A549 (cell line): ENCODE results near the gene CD163. TPM values are rescaled to one million over a fixed set of nuclear protein-coding genes. Genes with fewer than 3 reads are reported as not detected.

Experiments used
- ATAC-seq, 2 experiments: fragments of 200-7000 bp in 1 of 2; fragments of >200 bp in 1 of 2; cut with Nextera tagmentation in 1 of 2; cut with Tn5 transposase in 1 of 2; 3 replicates each; pipeline versions ENCODE4 v1.8.0 to v1.9.1; 2018 to 2020; ENCODE audit warnings: mild to moderate bottlenecking in 1 of 2, moderate library complexity in 1 of 2
- CTCF ChIA-PET: fragments of 300-600 bp; sonication (Branson Sonifier 250); formaldehyde crosslinking; extraction: SDS; loops from one replicate; lab custom pipeline; 2021; ENCODE audit warnings: antibody characterized with exemption, inconsistent platforms; lab: Yijun Ruan, JAX
- POLR2A ChIA-PET: fragments of 350-600 bp; formaldehyde crosslinking; extraction: SDS; loops from one replicate; lab custom pipeline; 2021; ENCODE audit warnings: antibody characterized with exemption, inconsistent platforms; lab: Yijun Ruan, JAX
- DNase-seq, 2 experiments: peaks; one replicate each; pipeline versions ENCODE4 v3.0.0 to v3.0.0-alpha.2; 2011 to 2016; ENCODE audit warnings: low read depth in 1 of 2, low spot score in 1 of 2
- FAIRE-seq: peaks from 2 replicates; lab custom pipeline; 2011; peaks lifted over from hg19 to GRCh38; lab: Jason Lieb, UNC
- H3K27ac ChIP-seq, 2 experiments: fragments of >200 bp; sonication (Bioruptor Twin); formaldehyde crosslinking; 3 replicates each; pipeline ENCODE4 v1.5.1; 2016 to 2017
- H3K4me1 ChIP-seq: fragments of >200 bp; sonication (Bioruptor Twin); formaldehyde crosslinking; 3 replicates; pipeline ENCODE4 v1.6.1; 2016
- H3K4me2 ChIP-seq: fragments of >200 bp; sonication (Bioruptor Twin); formaldehyde crosslinking; 3 replicates; pipeline ENCODE4 v1.6.1; 2016
- H3K4me3 ChIP-seq: fragments of >200 bp; sonication (Bioruptor Twin); formaldehyde crosslinking; 3 replicates; pipeline ENCODE4 v1.5.1; 2016
- H3K9me3 ChIP-seq: fragments of >200 bp; sonication (Bioruptor Twin); formaldehyde crosslinking; 3 replicates; pipeline ENCODE4 v1.6.1; 2016
- CBX2 ChIP-seq: fragments of 200-600 bp; sonication (generic); IDR thresholded peaks from 2 replicates; pipeline ENCODE4 v1.6.1; 2016; ENCODE audit warnings: low read depth, mild to moderate bottlenecking, borderline replicate concordance
- CEBPB ChIP-seq, 2 experiments: fragments of >200 bp in 1 of 2; sonication (Bioruptor Twin) in 1 of 2; formaldehyde crosslinking in 1 of 2; IDR thresholded peaks; 2 replicates each; pipeline ENCODE4 v1.6.1; 2012 to 2016
- CHD2 ChIP-seq: fragments of 150-350 bp; IDR thresholded peaks from 2 replicates; pipeline ENCODE4 v1.6.1; 2014; ENCODE audit warnings: low read length; ENCODE audit not compliant: partially characterized antibody
- CHD4 ChIP-seq: fragments of 200-600 bp; sonication (generic); IDR thresholded peaks from 2 replicates; pipeline ENCODE4 v1.6.1; 2016; ENCODE audit warnings: antibody characterized with exemption, mild to moderate bottlenecking, borderline replicate concordance
- E2F6 ChIP-seq: IDR thresholded peaks from 2 replicates; pipeline ENCODE4 v1.6.1; 2012; ENCODE audit warnings: low read depth, borderline replicate concordance
- EP300 ChIP-seq, 2 experiments: fragments of >200 bp; sonication (Bioruptor Twin); formaldehyde crosslinking; IDR thresholded peaks; 2 replicates in 1 of 2; 3 replicates in 1 of 2; pipeline ENCODE4 v1.6.1; 2016 to 2017
- FOSB ChIP-seq: fragments of 250-450 bp; sonication (Bioruptor Pico); IDR thresholded peaks from 2 replicates; pipeline ENCODE4 v1.5.0; 2020; ENCODE audit warnings: mild to moderate bottlenecking, moderate library complexity
- FOXS1 ChIP-seq: fragments of 250-450 bp; sonication (Bioruptor Pico); IDR thresholded peaks from 2 replicates; pipeline ENCODE4 v1.5.0; 2020; ENCODE audit warnings: mild to moderate bottlenecking, moderate library complexity
- HDAC2 ChIP-seq: fragments of 200-600 bp; sonication (generic); IDR thresholded peaks from 2 replicates; pipeline ENCODE4 v1.6.1; 2016
- HES2 ChIP-seq: fragments of >200 bp; sonication (Bioruptor Twin); formaldehyde crosslinking; IDR thresholded peaks from 2 replicates; pipeline ENCODE4 v1.6.1; 2016
- HOXB5 ChIP-seq: fragments of 250-450 bp; sonication (Bioruptor Pico); IDR thresholded peaks from 2 replicates; pipeline ENCODE4 v1.5.0; 2020; ENCODE audit warnings: mild to moderate bottlenecking, moderate library complexity
- KDM5A ChIP-seq: fragments of 200-600 bp; sonication (generic); IDR thresholded peaks from 2 replicates; pipeline ENCODE4 v1.6.1; 2016; ENCODE audit warnings: antibody characterized with exemption, mild to moderate bottlenecking
- MAFK ChIP-seq: fragments of 450-650 bp; IDR thresholded peaks from 2 replicates; pipeline ENCODE4 v1.6.1; 2014; ENCODE audit not compliant: partially characterized antibody
- MAX ChIP-seq: IDR thresholded peaks from 2 replicates; pipeline ENCODE4 v1.6.1; 2012
- MYC ChIP-seq: IDR thresholded peaks from 2 replicates; pipeline ENCODE4 v1.6.1; 2012; ENCODE audit warnings: mild to moderate bottlenecking, inconsistent platforms, low read length, improper control_type of control experiment, borderline replicate concordance
- PBX3 ChIP-seq: IDR thresholded peaks from 2 replicates; pipeline ENCODE4 v1.6.1; 2012
- POLR2A ChIP-seq: IDR thresholded peaks from 2 replicates; pipeline ENCODE4 v1.6.1; 2012; ENCODE audit warnings: mild to moderate bottlenecking, low read length
- RCOR1 ChIP-seq: fragments of 150-350 bp; IDR thresholded peaks from 2 replicates; pipeline ENCODE4 v1.6.1; 2014; ENCODE audit warnings: antibody characterized with exemption, low read length, low read depth
- RFX5 ChIP-seq: fragments of 450-650 bp; IDR thresholded peaks from 2 replicates; pipeline ENCODE4 v1.7.1; 2014; ENCODE audit warnings: antibody characterized with exemption, mild to moderate bottlenecking, moderate library complexity
- RNF2 ChIP-seq: fragments of 200-600 bp; sonication (generic); IDR thresholded peaks from 2 replicates; pipeline ENCODE4 v1.6.1; 2016; ENCODE audit warnings: low read depth, mild to moderate bottlenecking, antibody characterized with exemption, moderate library complexity, borderline replicate concordance
- SREBF2 ChIP-seq: fragments of 450-650 bp; IDR thresholded peaks from 2 replicates; pipeline ENCODE4 v1.6.1; 2014; ENCODE audit warnings: mild to moderate bottlenecking, moderate library complexity
- TP53 ChIP-seq: fragments of 250-450 bp; sonication (Bioruptor Pico); IDR thresholded peaks from 2 replicates; pipeline ENCODE4 v1.5.0; 2021; ENCODE audit warnings: mild to moderate bottlenecking, moderate library complexity
- ZFP36 ChIP-seq: fragments of 450-650 bp; IDR thresholded peaks from 2 replicates; pipeline ENCODE4 v1.6.1; 2014; ENCODE audit warnings: borderline replicate concordance; ENCODE audit not compliant: partially characterized antibody
- WGBS: methylation state at CpG from one replicate; pipeline ENCODE4 v1.1.6; 2017; ENCODE audit errors: missing lambda C conversion rate; 5-methylcytosine and 5-hydroxymethylcytosine counted together
- polyA plus RNA-seq, 4 experiments: library from polyadenylated mRNA; depleted of rRNA in 3 of 4; stranded (reverse); fragments of >200 nt; fragmentation: RNase III in 1 of 4; extraction: RNeasy Plus Mini Kit Qiagen cat#74134 plus additional on column Dnase treatment in 1 of 4; gene quantifications; 2 replicates in 3 of 4; 3 replicates in 1 of 4; pipeline ENCODE4 v1.2.3, GENCODE V29; 2011 to 2017
- TF ChIP-seq, protein P1 (sequence below): fragments of >200 bp; sonication (Bioruptor Twin); formaldehyde crosslinking; IDR thresholded peaks from 3 replicates; pipeline ENCODE4 v1.5.1; 2016
- TF ChIP-seq, protein P2 (sequence below): fragments of >200 bp; sonication (Bioruptor Twin); formaldehyde crosslinking; IDR thresholded peaks from 3 replicates; pipeline ENCODE4 v1.6.1; 2016
- TF ChIP-seq, protein P3 (sequence below): fragments of 250-450 bp; sonication (Bioruptor Pico); IDR thresholded peaks from 2 replicates; pipeline ENCODE4 v1.5.0; 2020; ENCODE audit warnings: low read depth, mild to moderate bottlenecking, moderate library complexity

CD163 gene
- polyA plus RNA-seq, 2 of the 4 experiments (the other 2 are of a cell fraction) = not detected

DNA sequence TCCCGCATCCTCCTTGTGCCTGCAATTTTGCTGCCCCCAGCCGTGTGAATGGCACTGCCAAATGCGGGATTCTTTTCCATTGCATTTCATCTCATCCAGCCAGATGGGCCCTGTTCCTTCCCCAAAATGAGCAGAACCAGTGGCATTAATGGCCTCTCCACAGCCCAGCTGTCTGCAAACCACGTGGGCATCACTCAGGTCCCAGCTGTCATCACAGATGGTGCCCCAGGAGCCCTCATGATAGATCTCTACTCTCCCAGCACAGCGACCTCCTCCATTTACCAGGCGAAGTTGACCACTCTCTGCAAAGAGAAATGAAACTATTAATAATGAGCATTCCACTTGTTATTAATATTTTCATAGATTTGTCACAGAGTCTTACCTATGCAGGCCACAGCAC, 17.1 kb downstream of the CD163 start:
- no peak overlapping the region for H3K4me2 ChIP-seq
- FAIRE-seq (no peak), DNase-seq (no peak), ATAC-seq (no peak)
- POLR2A ChIA-PET = no interaction called here
- WGBS = 26% methylated on average over 6 of the region's 6 CpGs
- H3K27ac ChIP-seq = no peak overlapping the region
- H3K4me1 ChIP-seq = no peaks in the 10 kb centered on the region
- no peaks in the 10 kb centered on the region for H3K9me3 ChIP-seq
- CTCF ChIA-PET = no interaction called here
- no peak for TF ChIP-seq SREBF2
- no peak for TF ChIP-seq MAFK
- TF ChIP-seq, protein P1, sequence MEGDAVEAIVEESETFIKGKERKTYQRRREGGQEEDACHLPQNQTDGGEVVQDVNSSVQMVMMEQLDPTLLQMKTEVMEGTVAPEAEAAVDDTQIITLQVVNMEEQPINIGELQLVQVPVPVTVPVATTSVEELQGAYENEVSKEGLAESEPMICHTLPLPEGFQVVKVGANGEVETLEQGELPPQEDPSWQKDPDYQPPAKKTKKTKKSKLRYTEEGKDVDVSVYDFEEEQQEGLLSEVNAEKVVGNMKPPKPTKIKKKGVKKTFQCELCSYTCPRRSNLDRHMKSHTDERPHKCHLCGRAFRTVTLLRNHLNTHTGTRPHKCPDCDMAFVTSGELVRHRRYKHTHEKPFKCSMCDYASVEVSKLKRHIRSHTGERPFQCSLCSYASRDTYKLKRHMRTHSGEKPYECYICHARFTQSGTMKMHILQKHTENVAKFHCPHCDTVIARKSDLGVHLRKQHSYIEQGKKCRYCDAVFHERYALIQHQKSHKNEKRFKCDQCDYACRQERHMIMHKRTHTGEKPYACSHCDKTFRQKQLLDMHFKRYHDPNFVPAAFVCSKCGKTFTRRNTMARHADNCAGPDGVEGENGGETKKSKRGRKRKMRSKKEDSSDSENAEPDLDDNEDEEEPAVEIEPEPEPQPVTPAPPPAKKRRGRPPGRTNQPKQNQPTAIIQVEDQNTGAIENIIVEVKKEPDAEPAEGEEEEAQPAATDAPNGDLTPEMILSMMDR = no peak
- TF ChIP-seq RCOR1 = no peak
- no peak overlapping the region for H3K4me3 ChIP-seq

- ATAC-seq (no peak), DNase-seq (no peak), FAIRE-seq (no peak)
- Histone ChIP-seq H3K4me1 (no peaks in the 10 kb centered on the region), H3K4me2 (no peak overlapping the region), H3K27ac (no peak overlapping the region), H3K9me3 (no peaks in the 10 kb centered on the region), H3K4me3 (no peak overlapping the region)
- 31% methylated on average over 4 of the region's 4 CpGs for WGBS
- ChIA-PET POLR2A (interaction anchor here (0.7 kb wide), 1 partner anchor 148 kb away, joined by 6 read pairs; no protein-coding TSS in a partner anchor), CTCF (no interaction called here)
- no peak for TF ChIP-seq MYC
- no peak for TF ChIP-seq CEBPB (IDR thresholded peaks at IDR 0.05)
- TF ChIP-seq TP53 (CRISPR knock-in tag) = no peak
- TF ChIP-seq, protein P2, sequence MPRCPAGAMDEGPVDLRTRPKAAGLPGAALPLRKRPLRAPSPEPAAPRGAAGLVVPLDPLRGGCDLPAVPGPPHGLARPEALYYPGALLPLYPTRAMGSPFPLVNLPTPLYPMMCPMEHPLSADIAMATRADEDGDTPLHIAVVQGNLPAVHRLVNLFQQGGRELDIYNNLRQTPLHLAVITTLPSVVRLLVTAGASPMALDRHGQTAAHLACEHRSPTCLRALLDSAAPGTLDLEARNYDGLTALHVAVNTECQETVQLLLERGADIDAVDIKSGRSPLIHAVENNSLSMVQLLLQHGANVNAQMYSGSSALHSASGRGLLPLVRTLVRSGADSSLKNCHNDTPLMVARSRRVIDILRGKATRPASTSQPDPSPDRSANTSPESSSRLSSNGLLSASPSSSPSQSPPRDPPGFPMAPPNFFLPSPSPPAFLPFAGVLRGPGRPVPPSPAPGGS = no peak
- no peak for TF ChIP-seq KDM5A
- no peak for TF ChIP-seq POLR2A
- no peak for TF ChIP-seq CBX2
- no peak for TF ChIP-seq RNF2
- no peak for TF ChIP-seq RFX5
- no peak for TF ChIP-seq E2F6
- TF ChIP-seq PBX3 = no peak
- TF ChIP-seq, protein P3, sequence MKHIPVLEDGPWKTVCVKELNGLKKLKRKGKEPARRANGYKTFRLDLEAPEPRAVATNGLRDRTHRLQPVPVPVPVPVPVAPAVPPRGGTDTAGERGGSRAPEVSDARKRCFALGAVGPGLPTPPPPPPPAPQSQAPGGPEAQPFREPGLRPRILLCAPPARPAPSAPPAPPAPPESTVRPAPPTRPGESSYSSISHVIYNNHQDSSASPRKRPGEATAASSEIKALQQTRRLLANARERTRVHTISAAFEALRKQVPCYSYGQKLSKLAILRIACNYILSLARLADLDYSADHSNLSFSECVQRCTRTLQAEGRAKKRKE (CRISPR knock-in tag) = no peak
- TF ChIP-seq HES2 = no peak
- TF ChIP-seq FOSB (CRISPR knock-in tag) = no peak
Measured at GRCh38 chr12:7485095-7485494, 18.5 kb downstream of the CD163 start.

- no peak for DNase-seq
- FAIRE-seq = no peak
- H3K4me2 ChIP-seq = no peak overlapping the region
- TF ChIP-seq EP300 (IDR thresholded peaks at IDR 0.05) (no peak), POLR2A (no peak), HOXB5 (CRISPR knock-in tag) (no peak), CHD4 (no peak), CHD2 (no peak), KDM5A (no peak), MAX (no peak), ZFP36 (no peak), HES2 (no peak), HDAC2 (no peak), FOXS1 (CRISPR knock-in tag) (no peak)
- TF ChIP-seq, protein P2 = no peak
- ChIA-PET POLR2A (no interaction called here), CTCF (no interaction called here)
- no peak for ATAC-seq
- no peak overlapping the region for H3K4me3 ChIP-seq
- H3K9me3 ChIP-seq = no peaks in the 10 kb centered on the region
- WGBS = 16% methylated on average over 5 of the region's 5 CpGs
- H3K4me1 ChIP-seq = no peaks in the 10 kb centered on the region
- H3K27ac ChIP-seq = no peak overlapping the region
Measured at GRCh38 chr12:7483343-7483742, 20.2 kb downstream of the CD163 start.
